HepG2 (cell line): ENCODE data around the gene GP9. TPM values are rescaled to one million over a fixed set of nuclear protein-coding genes. Genes with fewer than 3 reads are reported as not detected.
"Not testable (repeated sequence)": the region's sequence is repeated elsewhere in the genome, so short reads cannot be mapped to it uniquely, and the experiment has no call there.

Source experiments
- ATAC-seq: fragments of 200-7000 bp; cut with Tn5 transposase; 3 replicates; pipeline ENCODE4 v1.9.1; 2020; ENCODE audit warnings: mild to moderate bottlenecking, moderate library complexity
- BruUV-seq: library from RNA; stranded (reverse); fragments of 400-500 nt; replicated peaks from 2 replicates; lab custom pipeline; 2021; lab: Mats Ljungman, UMichigan
- CTCF ChIA-PET: fragments of 300-600 bp; formaldehyde crosslinking; extraction: SDS; loops from one replicate; lab custom pipeline; 2021; ENCODE audit warnings: low total read pairs, inconsistent platforms, low intra/inter-chr PET ratio; lab: Yijun Ruan, JAX
- POLR2A ChIA-PET: fragments of 350-600 bp; sonication (Branson Sonifier 250); formaldehyde crosslinking; loops from one replicate; lab custom pipeline; 2020; ENCODE audit warnings: antibody characterized with exemption, inconsistent platforms; lab: Yijun Ruan, JAX
- DNase-seq: peaks from one replicate; pipeline ENCODE4 v3.0.0-alpha.2; 2015; ENCODE audit warnings: low spot score
- FAIRE-seq: peaks from 3 replicates; lab custom pipeline; 2011; peaks lifted over from hg19 to GRCh38; lab: Jason Lieb, UNC
- H2AFZ ChIP-seq: one replicate; pipeline ENCODE4 v1.6.1; 2011; ENCODE audit warnings: low read length, inconsistent platforms
- H3K27ac ChIP-seq: fragments of 300-600 bp; 3 replicates; pipeline ENCODE4 v1.8.0; 2011; ENCODE audit warnings: mixed run types, mild to moderate bottlenecking, mixed read lengths, low read length, inconsistent platforms; ENCODE audit not compliant: insufficient read depth; ENCODE audit errors: extremely low read length
- H3K27me3 ChIP-seq, 2 experiments: fragments of 200-600 bp in 1 of 2; 2 replicates in 1 of 2; 3 replicates in 1 of 2; pipeline versions ENCODE4 v1.6.0 to v1.8.0; 2011; ENCODE audit warnings: low read length in 2 of 2, mild to moderate bottlenecking in 2 of 2, moderate library complexity in 2 of 2, inconsistent platforms in 1 of 2; ENCODE audit not compliant: insufficient read depth in 2 of 2, control insufficient read depth in 1 of 2
- H3K36me3 ChIP-seq, 2 experiments: fragments of 200-600 bp in 1 of 2; replicated peaks in 1 of 2; 2 replicates in 1 of 2; 3 replicates in 1 of 2; pipeline versions ENCODE4 v1.5.1 to v1.8.0; 2011; ENCODE audit warnings: low read length in 2 of 2, inconsistent platforms in 1 of 2; ENCODE audit not compliant: insufficient read depth in 2 of 2, control insufficient read depth in 1 of 2
- H3K4me1 ChIP-seq: 2 replicates; pipeline ENCODE4 v1.5.1; 2012; ENCODE audit warnings: low read length, inconsistent platforms; ENCODE audit not compliant: insufficient read depth
- H3K4me2 ChIP-seq: 2 replicates; pipeline ENCODE4 v1.6.0; 2011; ENCODE audit warnings: low read depth, low read length, inconsistent platforms
- H3K4me3 ChIP-seq, 3 experiments: fragments of 200-600 bp in 1 of 3; sonication (generic), shearing (Covaris generic) in 1 of 3; replicated peaks in 1 of 3; 2 replicates each; pipeline ENCODE4 v1.5.1; 2011 to 2016; ENCODE audit warnings: low read length in 3 of 3, inconsistent platforms in 2 of 3, low read depth in 2 of 3, mild to moderate bottlenecking in 2 of 3, control low read depth in 1 of 3, mixed read lengths in 1 of 3; ENCODE audit not compliant: insufficient read depth in 1 of 3
- H3K79me2 ChIP-seq: one replicate; pipeline ENCODE4 v1.6.1; 2011; ENCODE audit warnings: low read length, inconsistent platforms; ENCODE audit not compliant: insufficient read depth
- H3K9ac ChIP-seq: 2 replicates; pipeline ENCODE4 v1.6.0; 2011; ENCODE audit warnings: mild to moderate bottlenecking, low read depth, low read length, inconsistent platforms; ENCODE audit not compliant: insufficient read depth
- H3K9me3 ChIP-seq: 2 replicates; pipeline ENCODE4 v1.5.1; 2012; ENCODE audit warnings: mild to moderate bottlenecking, low read length
- H4K20me1 ChIP-seq: 2 replicates; pipeline ENCODE4 v1.6.0; 2011; ENCODE audit warnings: inconsistent platforms, mild to moderate bottlenecking, low read length, moderate library complexity; ENCODE audit not compliant: insufficient read depth
- BORCS8-MEF2B ChIP-seq: sonication (generic); formaldehyde crosslinking; IDR thresholded peaks from 2 replicates; pipeline ENCODE4 v1.8.0; 2022; ENCODE audit warnings: mild to moderate bottlenecking, missing genetic modification reagents
- CEBPG ChIP-seq: IDR thresholded peaks from 2 replicates; pipeline ENCODE4 v1.6.1; 2016
- MAFF ChIP-seq: IDR thresholded peaks from 2 replicates; pipeline ENCODE4 v1.6.1; 2011; ENCODE audit warnings: low read depth, low read length, improper control_type of control experiment
- MAFK ChIP-seq, 2 experiments: IDR thresholded peaks in 1 of 2; conservative IDR thresholded peaks in 1 of 2; 2 replicates each; pipeline ENCODE4 v1.6.1; 2011; ENCODE audit warnings: improper control_type of control experiment in 2 of 2, low read length in 2 of 2
- NFYB ChIP-seq: sonication (generic); formaldehyde crosslinking; IDR thresholded peaks from 2 replicates; pipeline ENCODE4 v1.4.0; 2020; ENCODE audit warnings: missing genetic modification reagents
- SSRP1 ChIP-seq: IDR thresholded peaks from 2 replicates; pipeline ENCODE4 v1.6.1; 2016; ENCODE audit warnings: control low read depth
- ZNF883 ChIP-seq: sonication (generic); formaldehyde crosslinking; IDR thresholded peaks from 2 replicates; pipeline ENCODE4 v1.5.1; 2020; ENCODE audit warnings: mild to moderate bottlenecking, missing genetic modification reagents; ENCODE audit errors: not compliant biosample characterization
- WGBS: methylation state at CpG from one replicate; pipeline ENCODE4 v1.1.6; 2017; ENCODE audit warnings: low lambda C conversion rate; 5-methylcytosine and 5-hydroxymethylcytosine counted together
- in situ Hi-C: cut with HindIII; loops from 2 replicates; pipeline ENCODE4 v1.10.0; 2017; ENCODE audit warnings: low pct_unique_long_range_greater_than_20kb; ENCODE audit not compliant: extremely low pct_ligation_motif_present
- intact Hi-C: fragments of 100-400 bp; cut with micrococcal nuclease; formaldehyde crosslinking; loops from one replicate; pipeline ENCODE4 v1.10.0; 2022; ENCODE audit not compliant: unreplicated experiment
- polyA plus RNA-seq, 8 experiments: library from polyadenylated mRNA; depleted of rRNA in 3 of 8; stranded (reverse) in 7 of 8; unstranded in 1 of 8; fragments of >200 nt; fragmentation: Illumina TruSeq in 4 of 8; extraction: Trizol in 4 of 8; gene quantifications; 2 replicates each; pipeline versions ENCODE4 v1.2.1 to v1.2.3, GENCODE V29; 2011 to 2016; ENCODE audit warnings: low read depth in 4 of 8, missing spikeins in 1 of 8, mixed read lengths in 1 of 8; ENCODE audit not compliant: insufficient read depth in 1 of 8
- total RNA-seq, 5 experiments: library from RNA; depleted of rRNA; stranded (reverse); fragments of >200 nt; fragmentation: Illumina TruSeq; extraction: Trizol; gene quantifications; 2 replicates each; pipeline ENCODE4 v1.2.3, GENCODE V29; 2016; ENCODE audit warnings: low read depth in 1 of 5
- TF ChIP-seq, protein P1 (sequence below): sonication (generic); formaldehyde crosslinking; IDR thresholded peaks from 2 replicates; pipeline ENCODE4 v1.4.0; 2020; ENCODE audit warnings: mild to moderate bottlenecking, missing genetic modification reagents
- TF ChIP-seq, protein P2 (sequence below): sonication (generic); formaldehyde crosslinking; IDR thresholded peaks from 2 replicates; pipeline ENCODE4 v1.4.0; 2020; ENCODE audit warnings: missing genetic modification reagents
- TF ChIP-seq, protein P3 (sequence below): sonication (generic); formaldehyde crosslinking; IDR thresholded peaks from 2 replicates; pipeline ENCODE4 v1.4.0; 2020; ENCODE audit warnings: mild to moderate bottlenecking, missing genetic modification reagents, borderline replicate concordance

GP9 gene
- total and polyA plus RNA-seq, 2 of the 13 experiments (the other 11 are each of a cell fraction or from before 2014, with no cell fraction given) = not detected

DNA sequence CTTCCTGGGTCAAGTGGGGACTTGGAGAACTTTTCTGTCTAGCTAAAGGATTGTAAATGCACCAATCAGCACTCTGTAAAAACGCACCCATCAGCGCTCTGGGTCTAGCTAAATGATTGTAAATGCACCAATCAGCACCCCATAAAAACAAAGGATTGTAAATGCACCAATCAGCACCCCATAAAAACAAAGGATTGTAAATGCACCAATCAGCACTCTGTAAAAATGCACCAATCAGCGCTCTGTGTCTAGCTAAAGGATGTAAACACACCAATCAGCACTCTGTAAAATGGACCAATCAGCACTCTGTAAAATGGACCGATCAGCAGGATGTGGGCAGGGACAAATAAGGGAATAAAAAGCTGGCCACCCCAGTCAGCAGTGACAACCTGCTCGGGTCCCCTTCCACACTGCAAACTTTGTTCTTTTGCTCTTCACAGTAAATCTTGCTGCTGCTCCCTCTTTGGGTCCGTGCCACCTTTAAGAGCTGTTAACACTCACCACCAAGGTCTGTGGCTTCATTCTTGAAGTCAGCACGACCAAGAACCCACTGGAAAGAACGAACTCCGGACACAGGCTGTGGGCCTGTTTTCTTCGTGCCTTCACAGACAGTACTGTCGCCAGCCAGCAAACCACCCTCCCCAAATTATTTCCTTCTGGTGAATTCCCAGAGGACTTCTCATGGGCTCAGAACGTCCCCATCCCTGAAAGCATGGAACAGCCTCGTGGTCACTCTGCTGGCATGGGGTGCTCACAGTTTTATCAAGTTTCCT is 8.9 kb downstream of the GP9 start:
- peak; percentile 42 for TF ChIP-seq NFYB (CRISPR knock-in tag)
- TF ChIP-seq MAFF = peak; percentile 12; the same call in 1 of the 2 replicates
- TF ChIP-seq MAFK (conservative IDR thresholded peaks at IDR 0.05 in 1 of 2, IDR thresholded peaks at IDR 0.05 in 1 of 2; ENCODE audit: low read length in 2 of 2) = peak in 1 of 2 experiments; percentile 14; a peak in 1 of 4 replicates
- 52% methylated on average over 11 of the region's 13 CpGs for WGBS

DNA sequence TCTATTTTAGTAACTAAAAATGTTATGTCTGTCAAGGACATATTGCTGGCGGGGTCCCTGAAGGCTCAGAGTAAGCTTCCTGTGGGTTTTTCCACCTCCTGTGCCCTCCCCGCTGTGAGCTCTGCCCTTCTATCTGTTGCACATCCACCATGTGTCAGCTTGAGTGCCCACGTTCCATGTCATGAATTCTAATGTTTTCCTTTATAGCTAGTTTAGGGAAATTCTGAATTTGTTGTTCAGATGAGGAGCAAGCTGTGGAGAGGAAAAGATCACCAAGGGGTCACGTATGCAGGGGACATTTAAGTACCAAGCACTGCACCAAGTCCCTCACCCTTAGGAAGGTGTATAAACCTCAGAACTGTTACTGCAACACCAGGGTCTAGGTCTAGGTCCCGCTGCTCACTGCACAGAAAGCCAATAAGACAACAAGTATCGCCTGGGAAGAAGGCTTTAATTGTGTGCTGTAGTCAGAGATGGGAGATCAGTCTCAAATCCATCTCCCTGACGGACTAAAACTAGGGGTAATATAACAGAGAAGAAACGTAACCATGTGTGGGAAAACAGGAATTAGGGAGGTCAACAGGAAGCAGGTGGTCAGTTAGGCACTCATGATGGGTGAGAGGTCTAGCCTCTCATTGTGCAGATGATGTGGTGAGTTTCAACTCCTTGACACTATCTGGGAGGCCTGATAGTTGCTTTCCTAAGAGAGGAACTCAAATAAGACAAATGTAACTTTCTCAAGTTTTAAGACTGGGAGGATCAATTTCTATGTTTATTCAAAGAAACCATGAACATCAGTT is 9.7 kb downstream of the GP9 start:
- 26% methylated on average over 8 of the region's 8 CpGs for WGBS
- no peak for DNase-seq
- Histone ChIP-seq H3K9ac (no peak overlapping the region), H3K27me3 (peaks cover 0 to 15% of the 10 kb centered on the region in 2 experiments; a peak in 3 of 5 replicates), H3K9me3 (no peaks in the 10 kb centered on the region), H3K4me3 (no peak overlapping the region), H3K4me2 (no peak overlapping the region), H3K36me3 (no peaks in the 10 kb centered on the region), H4K20me1 (no peaks in the 10 kb centered on the region), H3K4me1 (0 out of 2 replicates have a peak, but pooled peaks cover 3% of the 10 kb centered on the region), H3K79me2 (no peaks in the 10 kb centered on the region), H2AFZ (no peak overlapping the region), H3K27ac (no peak overlapping the region)
- ChIA-PET CTCF (no interaction called here), POLR2A (no interaction called here)
- intact Hi-C loops (no loop called here), in situ Hi-C loops (no loop called here)
- ATAC-seq = no peak
- FAIRE-seq = no peak
- no TSS peak for BruUV-seq
- TF ChIP-seq, protein P1, sequence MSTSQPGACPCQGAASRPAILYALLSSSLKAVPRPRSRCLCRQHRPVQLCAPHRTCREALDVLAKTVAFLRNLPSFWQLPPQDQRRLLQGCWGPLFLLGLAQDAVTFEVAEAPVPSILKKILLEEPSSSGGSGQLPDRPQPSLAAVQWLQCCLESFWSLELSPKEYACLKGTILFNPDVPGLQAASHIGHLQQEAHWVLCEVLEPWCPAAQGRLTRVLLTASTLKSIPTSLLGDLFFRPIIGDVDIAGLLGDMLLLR (CRISPR knock-in tag) = no peak
- TF ChIP-seq CEBPG (CRISPR knock-in tag) (no peak), BORCS8-MEF2B (CRISPR knock-in tag) (no peak), ZNF883 (CRISPR knock-in tag) (no peak), SSRP1 (CRISPR knock-in tag) (no peak)
- TF ChIP-seq, protein P2, sequence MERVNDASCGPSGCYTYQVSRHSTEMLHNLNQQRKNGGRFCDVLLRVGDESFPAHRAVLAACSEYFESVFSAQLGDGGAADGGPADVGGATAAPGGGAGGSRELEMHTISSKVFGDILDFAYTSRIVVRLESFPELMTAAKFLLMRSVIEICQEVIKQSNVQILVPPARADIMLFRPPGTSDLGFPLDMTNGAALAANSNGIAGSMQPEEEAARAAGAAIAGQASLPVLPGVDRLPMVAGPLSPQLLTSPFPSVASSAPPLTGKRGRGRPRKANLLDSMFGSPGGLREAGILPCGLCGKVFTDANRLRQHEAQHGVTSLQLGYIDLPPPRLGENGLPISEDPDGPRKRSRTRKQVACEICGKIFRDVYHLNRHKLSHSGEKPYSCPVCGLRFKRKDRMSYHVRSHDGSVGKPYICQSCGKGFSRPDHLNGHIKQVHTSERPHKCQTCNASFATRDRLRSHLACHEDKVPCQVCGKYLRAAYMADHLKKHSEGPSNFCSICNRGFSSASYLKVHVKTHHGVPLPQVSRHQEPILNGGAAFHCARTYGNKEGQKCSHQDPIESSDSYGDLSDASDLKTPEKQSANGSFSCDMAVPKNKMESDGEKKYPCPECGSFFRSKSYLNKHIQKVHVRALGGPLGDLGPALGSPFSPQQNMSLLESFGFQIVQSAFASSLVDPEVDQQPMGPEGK (CRISPR knock-in tag) = no peak
- TF ChIP-seq, protein P3, sequence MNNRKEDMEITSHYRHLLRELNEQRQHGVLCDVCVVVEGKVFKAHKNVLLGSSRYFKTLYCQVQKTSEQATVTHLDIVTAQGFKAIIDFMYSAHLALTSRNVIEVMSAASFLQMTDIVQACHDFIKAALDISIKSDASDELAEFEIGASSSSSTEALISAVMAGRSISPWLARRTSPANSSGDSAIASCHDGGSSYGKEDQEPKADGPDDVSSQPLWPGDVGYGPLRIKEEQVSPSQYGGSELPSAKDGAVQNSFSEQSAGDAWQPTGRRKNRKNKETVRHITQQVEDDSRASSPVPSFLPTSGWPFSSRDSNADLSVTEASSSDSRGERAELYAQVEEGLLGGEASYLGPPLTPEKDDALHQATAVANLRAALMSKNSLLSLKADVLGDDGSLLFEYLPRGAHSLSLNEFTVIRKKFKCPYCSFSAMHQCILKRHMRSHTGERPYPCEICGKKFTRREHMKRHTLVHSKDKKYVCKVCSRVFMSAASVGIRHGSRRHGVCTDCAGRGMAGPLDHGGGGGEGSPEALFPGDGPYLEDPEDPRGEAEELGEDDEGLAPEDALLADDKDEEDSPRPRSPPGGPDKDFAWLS = no peak

More for the DNA sequence above, 8.9 kb downstream of the GP9 start:
- H3K9me3 ChIP-seq, DNase-seq, BruUV-seq, H3K36me3 ChIP-seq, H3K4me3 ChIP-seq, H4K20me1 ChIP-seq, ATAC-seq, CTCF ChIA-PET, in situ Hi-C loops, FAIRE-seq, H3K9ac ChIP-seq, H3K27ac ChIP-seq, intact Hi-C loops, POLR2A ChIA-PET, H3K4me2 ChIP-seq, H2AFZ ChIP-seq, H3K4me1 ChIP-seq, H3K79me2 ChIP-seq: not testable (repeated sequence)
- peaks cover 1 to 20% of the 10 kb centered on the region in 2 experiments; a peak in 3 of 5 replicates for H3K27me3 ChIP-seq
